Neural cell (in vitro differentiated cells): ENCODE results near the gene IKZF2.

Experiments
- CTCF ChIP-seq: fragments of 450-650 bp; IDR thresholded peaks from 2 replicates; pipeline ENCODE4 v1.5.1; 2014; ENCODE audit warnings: antibody characterized with exemption, mild to moderate bottlenecking, moderate library complexity; ENCODE audit not compliant: poor library complexity, severe bottlenecking
- REST ChIP-seq: IDR thresholded peaks from 2 replicates; pipeline ENCODE4 v1.6.1; 2012; ENCODE audit warnings: borderline replicate concordance
- TAF1 ChIP-seq: IDR thresholded peaks from 2 replicates; pipeline ENCODE4 v1.6.1; 2012; ENCODE audit warnings: low read depth

- TF ChIP-seq CTCF, result no peak
- no peak for TF ChIP-seq REST
- no peak for TF ChIP-seq TAF1
These were observed 1.5 kb downstream of the IKZF2 start for GRCh38 chr2:213149949-213150314.
